ENCODE results near the gene DIAPH3. TPM values are rescaled to one million over a fixed set of nuclear protein-coding genes. Genes with fewer than 3 reads are reported as not detected.

DIAPH3 gene
- total and polyA plus RNA-seq, 2 of the 8 experiments (the other 6 are each of a cell fraction or from before 2014, with no cell fraction given): 8.0 to 30.8 TPM

GRCh38 chr13:59696271-59696670 lies 467.5 kb downstream of the DIAPH3 start (continued):
- no peak for TF ChIP-seq ATF2 (IDR thresholded peaks at IDR 0.05; ENCODE audit: low read length)

All from H1 (cell line).